ENCODE measurements around the gene STIP1. TPM values are rescaled to one million over a fixed set of nuclear protein-coding genes. Genes with fewer than 3 reads are reported as not detected.

STIP1 gene
- total and polyA plus RNA-seq, 2 of the 4 experiments (the other 2 are of a cell fraction), result 201 to 489 TPM

DNA sequence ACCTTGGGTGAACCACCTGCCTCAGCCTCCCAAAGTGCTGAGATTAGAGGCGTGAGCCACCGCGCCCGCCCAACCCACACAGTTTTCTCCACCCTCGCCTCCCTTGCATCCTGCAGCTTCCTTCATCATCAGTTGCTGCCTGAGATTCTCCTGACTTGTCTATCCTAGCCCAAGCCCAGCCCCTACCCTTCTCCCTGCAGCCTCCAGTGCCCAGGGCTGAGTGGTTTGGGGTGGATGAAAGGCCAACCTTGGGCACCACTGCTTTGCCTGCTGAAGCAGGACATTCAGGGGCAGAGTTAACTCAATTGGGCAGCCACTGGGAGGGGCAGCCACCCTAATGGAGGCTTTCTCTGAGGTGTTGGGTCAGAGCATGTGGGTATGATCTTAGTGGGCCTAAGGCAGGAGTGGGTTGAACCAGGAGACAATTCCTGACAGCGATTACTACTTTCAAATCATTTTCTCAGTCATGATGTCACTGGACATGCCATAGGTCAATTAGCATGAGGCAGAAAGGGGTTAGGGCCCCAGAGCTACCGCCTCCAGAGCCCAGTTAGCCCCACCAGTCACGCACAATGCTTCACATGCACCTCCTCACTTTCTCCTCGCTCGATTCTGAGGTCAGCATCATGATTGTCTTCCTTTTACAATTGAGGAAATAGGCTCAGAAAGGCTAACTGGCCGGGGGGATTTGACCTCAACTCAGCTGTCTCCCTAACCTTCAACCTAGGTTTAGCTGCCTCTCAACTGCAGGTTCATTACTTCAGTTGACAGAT, 53.9 kb downstream of the STIP1 start:
- intact Hi-C loops (cut with micrococcal nuclease), result loop anchor here (2.0 kb wide), 1 partner anchor 53 kb away; the partner anchor contains the start of gene STIP1

More for the DNA sequence above, 53.9 kb downstream of the STIP1 start:
- Histone ChIP-seq H3K36me3 (ENCODE audit: control insufficient read depth, insufficient read depth, low read length) (peaks cover 31% of the 10 kb centered on the region), H3K18ac (ENCODE audit: low read depth, low read length) (no peak overlapping the region), H2AK9ac (replicated peaks; ENCODE audit: low read depth, low read length, poor library complexity) (peak overlapping the region; percentile 81), H4K8ac (ENCODE audit: low read depth in 2 of 2, low read length in 2 of 2) (peak overlapping the region; percentile 96 to 99), H4K5ac (ENCODE audit: low read depth, low read length) (peak overlapping the region; percentile 90), H3K9me1 (ENCODE audit: insufficient read depth, low read length) (peaks cover 14% of the 10 kb centered on the region), H3K79me1 (ENCODE audit: low read depth in 1 of 2, low read length in 2 of 2) (peaks cover 30 to 50% of the 10 kb centered on the region in 2 experiments; a peak in 3 of 4 replicates), H3K14ac (replicated peaks; ENCODE audit: low read depth, low read length) (peak overlapping the region; percentile 79), H4K91ac (ENCODE audit: insufficient read depth, low read depth, low read length) (peak overlapping the region; percentile 74), H3K4ac (ENCODE audit: low read depth, low read length) (peak overlapping the region; percentile 94), H2AFZ (replicated peaks; ENCODE audit: low read length, poor library complexity) (no peak overlapping the region), H2BK20ac (ENCODE audit: low read depth, low read length) (no peak overlapping the region), H3K56ac (ENCODE audit: extremely low read depth, insufficient read depth, low read length) (no peak overlapping the region), H3K23ac (ENCODE audit: low read depth, low read length) (0 out of 2 replicates have a peak overlapping the region, but pooled peaks have one; percentile 61), H2BK15ac (ENCODE audit: low read depth, low read length) (peak overlapping the region; percentile 12; the same call in 2 of the 3 replicates), H3K27ac (ENCODE audit: insufficient read depth, low read length) (peak overlapping the region; percentile 85), H3K4me1 (ENCODE audit: control insufficient read depth, insufficient read depth, low read length) (peaks cover 14% of the 10 kb centered on the region), H3K4me2 (ENCODE audit: low read depth, low read length) (peak overlapping the region; percentile 81), H3K9ac (ENCODE audit: low read depth, low read length) (peak overlapping the region; percentile 74), H3K9me3 (ENCODE audit: control insufficient read depth, insufficient read depth, low read length) (no peaks in the 10 kb centered on the region), H2BK5ac (ENCODE audit: low read depth, low read length, poor library complexity, severe bottlenecking) (peak overlapping the region; percentile 77), H2BK120ac (ENCODE audit: low read depth, low read length) (peak overlapping the region; percentile 1; the same call in 1 of the 2 replicates), H2AK5ac (ENCODE audit: low read depth, low read length) (peak overlapping the region; percentile 73), H4K20me1 (ENCODE audit: insufficient read depth, low read length) (peaks cover 13% of the 10 kb centered on the region), H3K4me3 (ENCODE audit: insufficient read depth, low read depth, low read length) (no peak overlapping the region), H3K27me3 (ENCODE audit: control insufficient read depth, insufficient read depth, low read length) (no peaks in the 10 kb centered on the region)
- BruUV-seq (replicated peaks), result no TSS peak
- DNase-seq (no peak), ATAC-seq (ENCODE audit: low read depth) (no peak)
- 100% methylated on average over 2 of the region's 11 CpGs; no CpG with 5 or more reads in 1 of the 2 experiments for WGBS, 2 experiments (ENCODE audit: extremely low coverage in 2 of 2, insufficient read length in 1 of 2)
- in situ Hi-C loops (cut with MboI; ENCODE audit: low sequenced_read_pairs) (no loop called here), dilution Hi-C loops (cut with HindIII; ENCODE audit: low sequenced_read_pairs, unreplicated experiment) (no loop called here)
- ChIA-PET CTCF (no interaction called here), POLR2A (ENCODE audit: unreplicated experiment) (no interaction called here)
- TF ChIP-seq FOS (IDR thresholded peaks at IDR 0.05; ENCODE audit: low read depth, low read length), result no peak
- TF ChIP-seq MXI1 (IDR thresholded peaks at IDR 0.05; ENCODE audit: borderline replicate concordance, low read depth, low read length), result 0 out of 2 replicates have a peak, but pooled peaks have one; percentile 9
